Stimulated activated CD4-positive, alpha-beta T cell treated with anti-CD3 and anti-CD28 coated beads, Interleukin-12 subunit alpha, Interleukin-12 subunit beta, amount 100 ng/mL, for 24 hours (primary cell): ENCODE results near the gene CRY2.
A peak's percentile ranks its signal among the peaks of the same experiment; 100 is the strongest.
"Not testable (repeated sequence)": the region's sequence is repeated elsewhere in the genome, so short reads cannot be mapped to it uniquely, and the experiment has no call there.

Source experiments
- DNase-seq, 2 experiments: peaks; one replicate each; pipeline ENCODE4 v3.0.0-alpha.2; 2020; ENCODE audit warnings: low read depth in 2 of 2

Gene CRY2

DNA sequence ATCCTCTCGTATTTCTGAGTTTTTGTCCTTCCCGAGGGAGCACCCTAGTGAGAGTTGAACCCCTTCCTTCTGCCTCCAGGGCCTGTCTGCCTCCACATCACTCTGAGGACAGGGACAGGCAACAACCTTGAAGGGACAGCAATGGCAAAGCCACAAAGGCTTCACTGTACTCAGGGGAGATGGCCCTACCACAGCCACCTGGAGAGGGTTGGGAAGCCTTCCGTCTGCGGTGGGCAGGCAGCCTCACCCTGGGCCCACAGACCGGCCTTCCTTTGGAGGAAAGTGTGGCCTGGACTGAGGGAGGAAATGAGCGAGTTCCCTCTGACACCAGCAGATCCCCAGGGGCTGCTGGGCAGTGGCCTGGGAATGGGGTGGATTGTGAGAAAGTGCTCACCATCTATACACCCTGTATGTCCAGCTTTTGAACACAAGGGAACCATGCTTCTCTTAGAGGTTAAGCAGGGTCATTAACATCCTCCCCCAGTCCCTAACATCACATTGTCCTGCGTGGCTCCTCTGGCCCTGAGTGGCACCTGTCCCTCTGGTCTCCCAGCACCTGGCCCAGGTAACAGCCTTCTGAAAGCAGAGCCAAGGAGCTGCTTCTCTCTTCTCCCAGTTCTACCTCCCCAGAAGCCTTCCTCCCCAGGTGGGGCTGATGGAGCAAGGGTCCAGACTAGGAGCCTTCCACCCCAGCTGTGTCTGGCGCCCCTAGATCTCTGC, 35.5 kb upstream of the CRY2 start:
- no peak for DNase-seq

DNA sequence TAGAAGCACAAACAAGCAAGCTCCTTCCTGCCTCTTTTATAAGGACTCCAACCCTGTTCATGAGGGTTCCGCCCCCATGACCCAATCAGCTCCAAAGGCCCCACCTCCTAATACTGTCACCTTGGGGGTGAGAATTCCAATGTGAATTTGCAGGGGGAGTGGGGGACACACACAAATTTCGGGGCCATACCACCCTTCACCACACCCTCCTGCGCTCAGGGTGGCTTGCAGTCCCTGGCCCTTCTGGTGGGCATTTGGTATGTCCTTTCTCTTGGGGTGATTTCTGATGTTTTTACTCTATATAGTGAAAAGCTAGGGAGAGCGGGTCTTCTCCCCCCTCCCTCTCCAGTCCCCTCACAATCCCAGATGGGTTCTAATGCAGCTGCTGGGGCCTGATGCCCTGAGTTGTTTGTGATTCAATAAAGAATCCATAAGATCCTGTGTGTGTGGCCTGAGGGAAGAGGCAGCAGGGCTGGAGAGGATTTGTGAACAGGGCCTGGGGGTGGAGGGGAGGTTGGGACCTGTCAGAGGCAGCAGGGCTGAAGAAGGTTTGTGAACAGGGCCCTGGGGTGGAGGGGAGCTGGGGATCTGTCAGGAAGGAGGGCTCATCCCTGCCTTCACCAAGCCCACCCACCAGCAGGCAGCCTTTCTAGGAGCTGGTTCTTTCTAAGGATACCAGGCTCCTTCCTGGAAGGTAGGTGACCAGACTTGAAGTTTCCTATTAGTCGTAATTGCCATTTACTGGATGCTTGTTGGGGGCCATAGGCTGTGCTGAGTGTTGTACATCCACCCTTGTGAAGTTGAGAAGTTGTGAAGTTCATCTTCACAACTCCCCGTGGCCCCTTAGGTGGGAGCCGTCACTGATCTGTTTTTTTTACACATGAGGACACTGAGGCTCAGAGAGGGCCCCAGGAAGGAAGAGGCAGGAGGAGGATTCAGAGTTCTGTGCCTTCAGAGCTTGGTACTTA, 34.4 kb upstream of the CRY2 start:
- DNase-seq = no peak

DNA sequence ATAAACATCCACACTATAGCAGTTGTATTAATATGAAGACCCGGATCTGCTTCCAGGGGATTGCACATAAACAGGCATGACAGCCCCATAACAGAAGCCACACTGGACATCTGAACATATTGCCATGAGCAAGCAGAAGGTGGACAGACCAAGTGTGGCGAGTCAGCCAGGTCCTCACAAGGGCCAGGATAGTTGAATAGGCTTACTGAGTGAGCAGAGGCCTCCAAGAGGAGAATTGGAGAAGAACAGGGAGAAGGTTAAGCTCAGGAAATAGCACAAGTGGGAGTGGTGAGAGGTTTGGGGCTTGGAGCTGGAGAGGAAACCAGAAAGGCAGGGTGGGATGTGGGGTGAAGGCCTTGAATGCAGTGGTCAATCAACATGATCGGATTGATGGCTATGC, 31.5 kb upstream of the CRY2 start:
- DNase-seq = no peak

DNA sequence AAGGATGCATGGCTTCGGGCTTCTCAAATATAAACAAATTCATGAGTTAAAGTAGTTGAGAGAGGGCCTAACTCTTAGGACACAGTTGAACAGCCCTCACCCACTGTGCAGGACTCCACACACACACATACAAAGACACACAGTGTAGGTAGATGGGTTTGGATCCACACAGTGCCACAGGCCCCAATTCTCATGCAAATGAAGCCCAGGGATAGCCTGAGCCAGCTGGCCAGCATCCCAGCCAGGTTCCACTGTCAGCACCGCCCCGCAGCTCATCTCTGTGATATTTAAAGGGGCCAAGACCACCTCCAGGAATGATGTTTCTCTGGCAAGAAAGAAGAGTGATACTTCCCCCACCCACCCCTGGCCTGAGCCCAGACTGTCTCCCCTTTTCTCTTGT, 30.7 kb upstream of the CRY2 start:
- DNase-seq = no peak

DNA sequence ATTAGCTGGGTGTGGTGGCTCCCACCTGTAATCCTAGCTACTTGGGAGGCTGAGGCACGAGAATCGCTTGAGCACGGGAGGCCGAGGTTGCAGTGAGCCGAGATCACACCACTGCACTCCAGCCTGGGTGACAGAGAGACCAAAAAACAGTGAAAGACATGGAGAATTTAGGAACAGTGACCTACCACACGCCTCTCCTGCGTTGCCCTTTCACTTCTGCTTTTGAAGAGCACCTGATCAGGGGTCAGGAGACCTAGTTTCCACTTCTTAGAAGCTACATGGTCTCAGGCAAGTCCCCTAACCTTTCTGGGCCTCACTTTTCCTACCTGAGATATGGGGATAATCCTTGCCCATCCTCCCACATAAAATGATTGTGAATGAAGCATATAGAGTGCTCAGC, 30.1 kb upstream of the CRY2 start:
- DNase-seq = no peak

DNA sequence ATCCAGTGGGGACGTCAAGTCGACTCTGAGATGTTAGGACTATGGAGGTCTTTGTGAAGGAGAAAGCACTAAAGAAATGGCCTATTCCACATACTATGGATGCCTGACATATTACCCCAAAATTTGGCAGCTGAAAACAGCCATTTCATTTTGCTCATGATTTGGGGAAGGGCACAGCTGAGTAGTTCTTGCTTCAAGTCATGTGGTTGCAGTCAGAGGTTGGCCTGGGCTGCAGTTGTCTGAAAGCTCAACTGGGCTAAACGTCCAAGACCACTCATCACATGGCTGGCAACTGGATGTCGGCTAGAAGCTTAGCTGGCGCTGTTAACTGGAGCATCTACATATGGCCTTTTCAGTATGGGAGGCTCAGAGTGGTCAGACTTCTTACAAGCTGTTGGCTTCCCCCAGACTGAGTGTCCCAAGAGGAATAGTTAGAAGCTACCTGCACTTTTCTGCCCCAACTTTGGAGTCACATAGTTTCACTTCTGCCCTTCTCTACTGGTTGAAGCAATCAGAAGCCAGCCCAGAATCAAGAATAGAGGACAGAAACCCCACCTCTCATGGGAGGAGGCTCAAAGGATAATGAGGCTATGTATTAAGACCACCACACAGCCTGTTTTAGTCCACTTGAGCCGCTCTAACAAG, 28.2 kb upstream of the CRY2 start:
- DNase-seq = no peak

DNA sequence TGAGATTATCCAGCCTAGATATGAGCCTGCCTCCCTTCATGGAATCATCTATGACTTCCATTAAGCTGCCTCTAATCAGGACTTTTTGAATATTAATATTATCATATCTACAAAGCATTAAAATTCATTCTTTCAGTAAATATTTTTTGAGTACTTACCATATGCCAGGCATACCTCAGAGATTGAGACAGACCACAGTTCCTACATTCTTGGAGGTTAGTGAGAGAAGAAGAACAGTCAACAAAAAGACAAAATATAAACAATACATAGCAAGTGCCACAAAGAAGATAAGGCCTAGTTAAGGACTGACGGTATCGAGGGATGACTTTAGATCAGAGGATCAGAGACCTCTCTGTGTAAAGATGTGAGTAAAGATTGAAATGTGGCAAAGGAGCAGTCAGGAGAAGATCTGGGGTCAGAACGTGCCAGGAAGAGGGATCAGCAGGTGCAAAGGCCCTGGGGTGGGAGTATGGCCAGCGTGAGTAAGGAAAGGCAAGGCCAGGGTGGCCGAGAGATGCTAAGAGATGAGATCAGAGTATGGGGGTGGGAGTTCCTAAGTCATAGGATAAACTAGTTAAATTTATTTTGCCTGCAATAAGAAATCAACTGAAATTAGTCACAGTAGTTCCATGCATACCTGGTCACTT, 26.9 kb upstream of the CRY2 start:
- DNase-seq = no peak

DNA sequence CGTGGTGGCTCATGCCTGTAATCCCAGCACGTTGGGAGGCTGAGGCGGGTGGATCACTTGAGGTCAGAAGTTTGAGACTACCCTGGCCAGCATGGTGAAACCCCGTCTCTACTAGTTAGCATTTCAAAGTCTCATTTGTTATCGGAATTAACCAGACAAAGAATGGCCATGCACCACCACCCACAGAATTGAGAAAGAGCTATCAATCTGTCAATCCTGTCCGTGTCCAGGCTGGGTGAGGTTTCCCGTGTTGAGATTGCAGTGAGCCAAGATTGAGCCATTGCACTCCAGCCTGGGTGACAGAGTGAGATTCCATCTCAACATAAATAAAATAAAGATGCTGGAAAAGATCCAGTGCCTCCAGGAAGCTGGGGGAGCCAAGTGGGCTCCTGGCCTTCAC, 20.8 kb upstream of the CRY2 start:
- not testable (repeated sequence) for DNase-seq

DNA sequence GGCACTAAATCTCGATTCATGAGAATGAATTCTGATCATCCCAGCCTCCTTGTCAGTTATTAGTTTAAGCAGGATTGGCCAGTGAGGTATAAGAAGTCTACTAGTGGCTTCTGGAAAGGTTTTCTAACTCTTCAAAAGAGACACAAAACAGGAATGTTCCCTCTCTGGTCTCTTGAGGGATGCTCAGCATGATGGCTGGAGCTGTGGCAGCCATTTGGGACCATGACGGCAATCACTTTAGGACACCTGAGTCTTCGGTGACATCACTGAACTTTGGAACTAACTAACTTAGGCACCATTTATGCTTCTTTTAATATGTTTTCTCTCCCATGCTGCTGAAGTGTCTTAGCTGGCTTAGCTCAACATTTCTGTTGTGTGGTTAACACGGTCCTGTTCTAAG, 20.2 kb upstream of the CRY2 start:
- DNase-seq = no peak

DNA sequence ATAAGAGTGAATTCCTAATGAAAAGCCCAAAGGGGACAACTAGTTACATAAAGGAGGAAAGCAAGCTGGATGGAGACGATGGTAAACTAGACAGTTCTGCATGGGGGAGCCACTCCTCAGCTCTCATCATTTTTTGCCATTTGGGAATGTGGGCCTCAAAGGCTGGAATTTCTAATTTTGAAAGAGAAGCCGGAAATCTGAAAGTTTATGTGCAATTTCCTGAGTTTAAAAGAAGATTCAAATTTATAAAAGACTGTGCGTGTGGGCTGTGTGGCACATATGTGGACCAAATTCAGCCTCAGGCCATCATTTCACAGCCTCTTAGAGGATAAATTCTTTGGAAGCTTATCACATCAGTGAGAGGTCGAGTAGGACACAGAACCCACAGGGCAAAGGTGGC, 18.3 kb upstream of the CRY2 start:
- no peak for DNase-seq

DNA sequence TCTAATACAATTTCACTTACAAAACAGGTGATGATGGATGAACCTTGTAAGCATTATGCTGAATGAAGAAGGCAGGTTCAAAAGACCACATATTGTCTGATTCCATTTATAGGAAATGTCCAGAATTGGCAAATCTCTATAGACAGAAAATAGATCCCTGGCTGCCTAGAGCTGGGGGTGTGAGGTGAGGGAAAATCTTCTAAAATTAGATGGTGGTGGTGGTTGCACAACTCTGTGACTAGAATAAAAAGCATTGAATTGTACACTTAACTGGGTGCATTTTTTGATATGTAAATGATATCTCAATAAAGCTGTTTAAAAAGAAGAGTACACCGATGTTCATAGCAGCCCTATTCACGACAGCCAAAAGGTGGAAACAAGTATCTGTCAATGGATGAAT, 16.7 kb upstream of the CRY2 start:
- DNase-seq = no peak

DNA sequence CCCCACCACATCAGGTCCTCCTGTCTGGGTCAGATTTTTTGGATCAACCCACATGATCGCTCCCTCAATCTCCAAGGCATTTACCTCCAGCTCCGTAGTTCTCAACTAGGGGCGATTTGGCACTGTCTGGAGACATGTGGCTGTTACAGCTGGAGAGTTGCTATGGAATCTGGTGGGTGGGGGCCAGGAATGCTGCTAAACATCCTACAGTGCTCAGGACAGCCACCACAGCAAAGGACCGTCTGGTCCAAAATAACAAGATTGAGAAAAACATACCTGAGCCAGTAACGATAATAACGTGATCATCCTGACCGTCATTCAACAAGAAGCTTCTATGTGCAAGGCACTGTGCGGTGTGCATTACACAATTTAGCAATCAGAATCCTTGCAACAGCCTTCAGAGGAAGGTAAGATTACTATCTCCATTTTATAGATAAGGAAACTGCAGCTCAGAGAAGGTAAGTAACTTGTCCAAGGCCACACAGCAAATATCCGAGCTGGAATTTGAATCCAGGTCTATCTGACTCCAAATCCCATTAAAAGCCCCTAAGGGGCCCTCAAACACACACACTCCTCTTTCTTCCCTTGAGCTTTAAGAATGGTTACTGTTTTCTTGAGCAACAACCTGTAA, 14.3 kb upstream of the CRY2 start:
- DNase-seq = no peak

DNA sequence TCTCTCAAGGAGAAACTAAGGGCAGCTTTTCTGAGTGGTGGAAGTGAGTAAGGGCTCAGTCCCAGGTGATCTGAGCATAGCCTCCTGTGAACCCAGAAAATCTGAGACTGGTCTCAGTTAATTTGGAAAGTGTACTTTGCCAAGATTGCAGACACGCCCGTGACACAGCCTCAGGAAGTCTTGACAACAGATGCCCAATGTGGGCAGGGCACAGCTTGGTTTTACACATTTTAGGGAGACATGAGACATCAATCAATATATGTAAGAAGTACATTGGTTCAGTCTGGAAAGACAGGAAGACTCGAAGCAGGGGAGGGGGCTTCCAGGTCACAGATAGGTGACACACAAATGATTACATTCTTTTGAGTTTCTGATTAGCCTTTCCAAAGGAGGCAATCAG, 13.5 kb upstream of the CRY2 start:
- DNase-seq = no peak

DNA sequence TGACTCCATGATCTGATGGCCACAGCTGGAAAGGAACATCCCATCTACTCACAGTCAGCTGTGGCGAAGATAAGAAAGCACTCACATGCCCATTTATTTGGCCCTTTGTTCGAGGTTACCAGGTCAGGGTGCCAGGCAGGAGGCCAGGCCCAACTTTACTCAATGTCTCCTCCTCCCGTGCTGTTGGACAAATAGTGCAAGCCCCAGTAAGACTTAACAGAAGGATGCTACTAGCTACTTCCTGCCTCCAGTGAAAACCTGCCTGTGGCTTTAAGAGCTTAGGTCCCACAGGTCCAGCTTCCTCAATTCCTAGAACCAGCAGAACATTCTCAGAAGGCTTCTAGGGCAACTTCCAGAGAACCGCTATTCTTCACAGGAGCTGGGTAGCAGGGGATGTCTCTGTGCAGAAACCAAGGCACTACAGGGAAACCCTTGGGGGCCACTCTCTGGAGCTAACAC, 12.9 kb upstream of the CRY2 start:
- DNase-seq = no peak

DNA sequence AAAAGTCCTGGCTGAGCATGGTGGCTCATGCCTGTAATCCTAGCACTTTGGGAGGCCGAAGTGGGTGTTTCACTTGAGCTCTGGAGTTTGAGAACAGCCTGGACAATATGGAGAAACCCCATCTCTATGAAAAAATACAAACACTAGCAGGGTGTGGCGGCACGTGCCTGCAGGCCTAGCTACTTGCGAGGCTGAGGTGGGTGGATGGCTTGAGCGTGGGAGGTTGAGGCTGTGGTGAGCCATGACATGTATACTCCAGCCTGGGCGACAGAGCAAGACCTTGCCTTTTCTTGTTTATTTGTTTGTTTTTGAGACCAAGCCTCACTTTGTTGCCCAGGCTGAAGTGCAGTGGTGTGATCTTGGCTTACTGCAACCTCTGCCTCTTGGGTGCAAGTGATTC, 8.1 kb upstream of the CRY2 start:
- DNase-seq = no peak

DNA sequence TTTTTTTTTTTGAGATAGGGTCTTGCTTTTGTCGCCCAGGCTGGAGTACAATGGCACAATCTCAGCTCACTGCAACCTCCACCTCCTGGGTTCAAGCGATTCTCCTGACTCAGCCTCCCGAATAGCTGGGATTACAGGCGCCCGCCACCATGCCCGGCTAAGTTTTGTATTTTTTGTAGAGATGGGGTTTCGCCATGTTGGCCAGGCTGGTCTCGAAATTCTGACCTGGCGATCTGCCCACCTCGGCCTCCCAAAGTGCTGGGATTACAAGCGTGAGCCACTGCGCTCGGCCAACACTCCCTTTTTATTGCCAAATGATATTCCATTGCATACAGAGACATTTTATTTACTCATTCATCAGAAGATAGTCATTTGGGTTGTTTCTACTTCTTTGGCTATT, 7.0 kb upstream of the CRY2 start:
- DNase-seq = not testable (repeated sequence)

DNA sequence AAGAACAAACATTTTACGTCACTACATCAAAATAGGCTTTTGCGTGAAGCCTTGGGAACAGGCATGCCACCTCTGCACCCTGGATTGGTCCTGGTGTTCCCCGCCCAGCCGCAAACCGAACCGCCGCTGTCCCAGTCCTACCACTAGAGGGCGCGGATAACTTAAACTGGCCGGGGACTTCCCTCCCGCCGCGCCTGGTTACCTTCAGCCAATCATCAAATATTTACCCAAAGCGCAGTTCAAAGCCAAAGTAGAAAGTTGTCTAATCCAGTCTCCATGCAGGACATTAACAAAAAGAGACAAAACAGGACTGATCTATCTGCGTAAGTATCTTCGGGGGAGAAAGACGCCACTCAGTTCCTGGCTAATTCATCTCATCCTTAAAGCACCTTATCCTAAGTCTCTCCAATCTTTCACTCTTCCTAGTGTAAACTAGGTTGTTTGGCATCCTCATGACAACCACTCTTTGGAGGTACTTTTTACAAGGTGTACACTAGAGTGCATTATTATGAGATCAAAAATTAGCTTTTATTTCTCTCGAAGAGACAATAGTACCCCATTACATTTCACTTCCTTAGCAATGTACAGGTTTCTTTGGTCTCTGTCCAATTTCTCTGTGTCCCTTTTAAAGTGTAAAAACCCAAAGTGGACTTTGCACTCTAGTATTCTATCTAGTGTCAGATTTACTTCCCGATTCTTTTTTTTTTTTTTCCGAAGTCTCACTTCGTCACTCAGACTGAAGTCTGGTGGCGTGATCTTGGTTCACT, 3.9 kb upstream of the CRY2 start:
- DNase-seq = peak; percentile 73 to 78

DNA sequence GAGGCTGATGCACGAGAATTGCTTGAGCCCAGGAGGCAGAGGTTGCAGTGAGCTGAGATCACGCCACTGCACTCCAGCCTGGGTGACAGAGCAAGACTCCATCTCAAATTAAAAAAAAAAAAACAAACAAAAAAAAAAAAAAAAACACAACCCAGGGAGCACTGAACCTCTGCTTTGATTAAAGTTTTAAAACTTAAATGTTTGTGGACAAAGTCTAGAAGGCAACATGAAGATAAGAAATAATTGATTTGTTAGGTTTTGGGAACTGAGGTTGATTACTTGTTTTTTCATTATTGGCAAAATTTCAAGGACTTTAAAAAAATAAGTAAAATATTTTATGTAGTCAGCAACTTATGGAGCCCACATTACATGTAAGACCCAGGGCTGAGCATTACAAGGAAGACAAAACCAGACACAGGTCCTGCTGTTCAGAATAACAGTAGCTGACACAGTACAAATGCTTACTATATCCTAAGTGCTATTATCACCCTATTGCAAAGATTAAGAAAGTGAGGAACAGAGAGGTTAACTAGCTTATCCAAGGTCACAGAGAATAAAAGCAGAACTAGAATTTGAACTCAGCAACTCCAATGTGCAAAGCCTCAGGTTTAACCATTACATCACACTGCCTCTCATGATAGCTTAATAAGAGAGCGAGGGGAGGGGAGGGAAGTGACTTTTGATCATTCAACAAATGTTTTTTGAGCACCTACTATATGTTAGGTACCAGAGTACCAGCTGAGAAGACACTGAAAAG, 2.3 kb upstream of the CRY2 start:
- no peak for DNase-seq

DNA sequence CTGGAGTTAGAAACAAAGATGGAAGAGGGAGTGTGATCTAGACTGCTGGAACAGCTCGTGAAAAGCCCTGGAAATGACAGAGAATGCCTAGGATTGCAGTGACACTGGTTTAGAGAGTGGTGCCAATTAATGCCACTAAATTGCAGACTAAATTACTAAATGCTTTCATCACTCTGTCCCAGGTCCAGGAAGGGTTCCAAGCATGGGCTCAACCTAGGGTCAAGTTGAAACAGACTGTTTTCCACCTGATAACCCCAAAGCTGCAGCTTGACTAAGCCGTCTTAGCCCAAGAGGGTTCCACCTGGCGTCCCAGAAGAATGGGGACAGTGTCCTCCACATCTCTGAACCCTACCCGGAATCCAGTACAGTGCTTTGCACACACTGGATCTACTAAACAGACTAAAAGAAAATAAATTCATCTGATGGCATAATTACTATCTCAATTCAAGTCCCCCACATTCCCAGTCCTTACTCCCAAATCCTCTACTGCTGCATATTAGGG, 1.1 kb upstream of the CRY2 start:
- DNase-seq = no peak

DNA sequence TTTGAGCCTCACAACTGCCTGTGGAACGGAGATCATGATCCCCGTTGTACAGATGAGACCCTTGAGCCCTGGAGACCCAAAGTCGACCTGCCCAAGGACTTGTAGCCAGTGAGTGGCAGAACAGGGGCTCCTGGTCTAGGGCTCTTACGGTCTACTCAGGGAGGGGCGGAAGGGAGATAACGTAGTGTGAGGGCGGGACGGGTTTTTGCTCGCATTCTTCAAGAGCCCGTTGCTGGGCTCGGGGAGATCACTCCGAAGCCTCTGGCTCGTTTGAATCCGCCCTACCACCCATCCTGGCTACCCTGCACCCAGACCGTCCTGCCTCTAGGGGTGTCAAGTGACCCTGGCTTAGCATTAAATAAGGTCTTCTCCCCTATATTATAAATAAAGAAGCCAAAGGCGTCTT, 639 bp downstream of the CRY2 start:
- peak in 1 of 2 experiments; percentile 20 for DNase-seq
